ENCODE data around the gene EP400.

The EP400 gene

GRCh38 chr12:131922772-131923171 lies 27.0 kb upstream of the EP400 start:
- in situ Hi-C loops (cut with MboI; ENCODE audit: low sequenced_read_pairs): no loop called here

GRCh38 chr12:131923260-131923659 lies 26.5 kb upstream of the EP400 start:
- in situ Hi-C loops (cut with MboI; ENCODE audit: low sequenced_read_pairs): no loop called here

- in situ Hi-C loops (cut with MboI; ENCODE audit: low sequenced_read_pairs): no loop called here
These were observed 22.3 kb upstream of the EP400 start for GRCh38 chr12:131927110-131928079.

- in situ Hi-C loops (cut with MboI; ENCODE audit: low sequenced_read_pairs): no loop called here
These were observed 21.5 kb upstream of the EP400 start for GRCh38 chr12:131928080-131928710.

- in situ Hi-C loops (cut with MboI; ENCODE audit: low sequenced_read_pairs): no loop called here
These were observed 20.8 kb upstream of the EP400 start, which contains the start of gene PUS1 for GRCh38 chr12:131928711-131929580. Gene PUS1, plus strand, starts transcription at chr12:131929276. Its CDS starts 447 bp downstream, at chr12:131929723.

GRCh38 chr12:131929581-131930456 lies 19.9 kb upstream of the EP400 start:
- in situ Hi-C loops (cut with MboI; ENCODE audit: low sequenced_read_pairs): no loop called here

- in situ Hi-C loops (cut with MboI; ENCODE audit: low sequenced_read_pairs): no loop called here
These were observed 19.2 kb upstream of the EP400 start for GRCh38 chr12:131930510-131930909.

GRCh38 chr12:131933387-131933786 lies 16.4 kb upstream of the EP400 start:
- in situ Hi-C loops (cut with MboI; ENCODE audit: low sequenced_read_pairs): no loop called here

- in situ Hi-C loops (cut with MboI; ENCODE audit: low sequenced_read_pairs): no loop called here
These were observed 15.2 kb upstream of the EP400 start for GRCh38 chr12:131934535-131934934.

GRCh38 chr12:131938082-131938481 lies 11.7 kb upstream of the EP400 start:
- in situ Hi-C loops (cut with MboI; ENCODE audit: low sequenced_read_pairs): no loop called here

- in situ Hi-C loops (cut with MboI; ENCODE audit: low sequenced_read_pairs): no loop called here
These were observed 10.7 kb upstream of the EP400 start for GRCh38 chr12:131939007-131939406.

GRCh38 chr12:131940141-131940547 lies 9.6 kb upstream of the EP400 start:
- in situ Hi-C loops (cut with MboI; ENCODE audit: low sequenced_read_pairs): no loop called here

GRCh38 chr12:131941116-131941986 lies 8.4 kb upstream of the EP400 start:
- in situ Hi-C loops (cut with MboI; ENCODE audit: low sequenced_read_pairs): no loop called here

- in situ Hi-C loops (cut with MboI; ENCODE audit: low sequenced_read_pairs): no loop called here
These were observed 7.8 kb upstream of the EP400 start for GRCh38 chr12:131941987-131942341.

- in situ Hi-C loops (cut with MboI; ENCODE audit: low sequenced_read_pairs): no loop called here
These were observed 7.1 kb upstream of the EP400 start for GRCh38 chr12:131942671-131943070.

GRCh38 chr12:131943389-131943788 lies 6.4 kb upstream of the EP400 start:
- in situ Hi-C loops (cut with MboI; ENCODE audit: low sequenced_read_pairs): no loop called here

- in situ Hi-C loops (cut with MboI; ENCODE audit: low sequenced_read_pairs): no loop called here
These were observed 5.9 kb upstream of the EP400 start for GRCh38 chr12:131943876-131944275.

- in situ Hi-C loops (cut with MboI; ENCODE audit: low sequenced_read_pairs): no loop called here
These were observed 5.0 kb upstream of the EP400 start for GRCh38 chr12:131944601-131945251.

GRCh38 chr12:131946757-131947156 lies 3.0 kb upstream of the EP400 start:
- in situ Hi-C loops (cut with MboI; ENCODE audit: low sequenced_read_pairs): no loop called here

All from HL-60/S4 treated with retinoic acid at 250 ng/mL for 4 days and 3 days (cell line).